B cell (primary cell): Measurements from ENCODE around the gene TMEM106C. TPM values are rescaled to one million over a fixed set of nuclear protein-coding genes. Genes with fewer than 3 reads are reported as not detected.

Experiments used
- ATAC-seq: fragments of 200-7000 bp; cut with Tn5 transposase; one replicate; pipeline ENCODE4 v1.10.0; 2021; ENCODE audit warnings: low read depth, mild to moderate bottlenecking, moderate number of reproducible peaks, moderate library complexity
- CTCF ChIA-PET: fragments of 350-600 bp; sonication (Branson Sonifier 250); formaldehyde crosslinking; loops from one replicate; lab custom pipeline; 2021; ENCODE audit warnings: antibody characterized with exemption, inconsistent platforms; lab: Charles Lee
- POLR2A ChIA-PET: fragments of 350-600 bp; sonication (Branson Sonifier 250); formaldehyde crosslinking; loops from one replicate; lab custom pipeline; 2021; ENCODE audit warnings: antibody characterized with exemption; lab: Charles Lee
- DNase-seq: peaks from one replicate; pipeline ENCODE4 v3.0.0; 2013
- H2AFZ ChIP-seq: 2 replicates; pipeline ENCODE4 v1.6.1; 2012; ENCODE audit warnings: mild to moderate bottlenecking, low read depth, low read length; ENCODE audit not compliant: insufficient read depth, poor library complexity, severe bottlenecking
- H3K27ac ChIP-seq, 2 donors: 1 replicate in 1 of 2; 2 replicates in 1 of 2; pipeline ENCODE4 v1.5.1; 2012 to 2013; ENCODE audit warnings: low read length in 2 of 2, mild to moderate bottlenecking in 2 of 2, moderate library complexity in 1 of 2
- H3K27me3 ChIP-seq, 4 experiments: fragments of 200-600 bp in 1 of 4; sonication (generic) in 1 of 4; replicated peaks in 1 of 4; 1 replicate in 2 of 4; 2 replicates in 2 of 4; pipeline versions ENCODE4 v1.6.1 to v1.7.0; 2013 to 2016; ENCODE audit warnings: low read length in 3 of 4, mild to moderate bottlenecking in 2 of 4, mixed read lengths in 1 of 4, moderate library complexity in 1 of 4; ENCODE audit not compliant: insufficient read depth in 4 of 4, control insufficient read depth in 3 of 4; ENCODE audit errors: control extremely low read depth in 1 of 4
- H3K36me3 ChIP-seq, 2 experiments: replicated peaks in 1 of 2; 1 replicate in 1 of 2; 2 replicates in 1 of 2; pipeline versions ENCODE4 v1.6.1 to v1.7.1; 2013; ENCODE audit warnings: low read length in 1 of 2; ENCODE audit not compliant: insufficient read depth in 2 of 2, control insufficient read depth in 1 of 2; ENCODE audit errors: control extremely low read depth in 1 of 2, extremely low read depth in 1 of 2
- H3K4me1 ChIP-seq, 2 donors: fragments of 200-600 bp in 1 of 2; sonication (generic) in 1 of 2; 1 replicate in 1 of 2; 2 replicates in 1 of 2; pipeline versions ENCODE4 v1.5.1 to v1.6.1; 2013 to 2017; ENCODE audit warnings: low read length in 2 of 2; ENCODE audit not compliant: control insufficient read depth in 2 of 2, insufficient read depth in 2 of 2
- H3K4me2 ChIP-seq: replicated peaks from 2 replicates; pipeline ENCODE3; 2012; ENCODE audit warnings: mild to moderate bottlenecking, low read depth, low read length; ENCODE audit not compliant: poor library complexity, severe bottlenecking
- H3K4me3 ChIP-seq, 5 experiments: fragments of 200-600 bp in 1 of 5; sonication (generic) in 1 of 5; 1 replicate in 3 of 5; 2 replicates in 2 of 5; pipeline versions ENCODE4 v1.5.1 to v1.7.0; 2011 to 2016; ENCODE audit warnings: low read length in 4 of 5, mild to moderate bottlenecking in 4 of 5, low read depth in 2 of 5, control low read depth in 1 of 5, moderate library complexity in 1 of 5; ENCODE audit not compliant: insufficient read depth in 1 of 5; ENCODE audit errors: control extremely low read depth in 1 of 5, extremely low read depth in 1 of 5
- H3K79me2 ChIP-seq: fragments of 200-600 bp; sonication (generic); one replicate; pipeline ENCODE4 v1.6.0; 2016; ENCODE audit warnings: low read length; ENCODE audit not compliant: control insufficient read depth, insufficient read depth
- H3K9ac ChIP-seq: fragments of 200-600 bp; sonication (generic); 2 replicates; pipeline ENCODE4 v1.6.1; 2017; ENCODE audit warnings: mild to moderate bottlenecking, low read length, moderate library complexity
- H3K9me3 ChIP-seq, 3 donors: one replicate each; pipeline versions ENCODE4 v1.6.1 to v1.7.1; 2013; ENCODE audit warnings: low read length in 2 of 3; ENCODE audit not compliant: control insufficient read depth in 2 of 3, insufficient read depth in 1 of 3; ENCODE audit errors: control extremely low read depth in 1 of 3
- H4K20me1 ChIP-seq: 2 replicates; pipeline ENCODE4 v1.6.0; 2012; ENCODE audit warnings: mild to moderate bottlenecking, low read length; ENCODE audit not compliant: insufficient read depth, control insufficient read depth, poor library complexity, severe bottlenecking
- H3K27ac Mint-ChIP-seq: one replicate; pipeline ENCODE4 v1.8.0; 2021; ENCODE audit warnings: mixed read lengths
- H3K27me3 Mint-ChIP-seq: one replicate; pipeline ENCODE4 v1.8.0; 2021; ENCODE audit warnings: mixed read lengths
- H3K4me1 Mint-ChIP-seq: one replicate; pipeline ENCODE4 v1.8.0; 2021; ENCODE audit warnings: mixed read lengths
- H3K4me3 Mint-ChIP-seq: one replicate; pipeline ENCODE4 v1.8.0; 2021; ENCODE audit warnings: mixed read lengths
- H3K9me3 Mint-ChIP-seq: one replicate; pipeline ENCODE4 v1.8.0; 2022; ENCODE audit warnings: mixed read lengths; ENCODE audit not compliant: insufficient read depth
- EZH2 ChIP-seq: IDR thresholded peaks from 2 replicates; pipeline ENCODE4 v1.6.1; 2012; ENCODE audit warnings: borderline replicate concordance, low read depth, mild to moderate bottlenecking, moderate library complexity, low read length; ENCODE audit not compliant: insufficient read depth, poor library complexity, severe bottlenecking
- WGBS: methylation state at CpG from one replicate; pipeline ENCODE4 v1.1.5; 2013; ENCODE audit warnings: missing lambda C conversion rate; ENCODE audit not compliant: insufficient coverage; 5-methylcytosine and 5-hydroxymethylcytosine counted together
- intact Hi-C: fragments of 100-400 bp; cut with micrococcal nuclease; formaldehyde crosslinking; loops from one replicate; pipeline ENCODE4 v1.10.0; 2022
- polyA plus RNA-seq: library from polyadenylated mRNA; depleted of rRNA; stranded (reverse); fragments of >200 nt; gene quantifications from 2 replicates; pipeline ENCODE4 v1.2.3, GENCODE V29; 2012
- total RNA-seq, 2 donors: library from RNA; stranded (reverse); fragments of 120-200 nt in 1 of 2; gene quantifications; 1 replicate in 1 of 2; 2 replicates in 1 of 2; pipeline versions ENCODE4 v1.2.3 to v1.2.4, GENCODE V29; 2013 to 2022
- TF ChIP-seq, protein P1 (sequence below): fragments of 200-600 bp; IDR thresholded peaks from one replicate; pipeline ENCODE4 v1.8.0; 2022; ENCODE audit warnings: antibody characterized with exemption, mild to moderate bottlenecking

Gene TMEM106C
- total and polyA plus RNA-seq, 2 donors (not counting 1 experiment from before 2014, with no cell fraction given), result 37.5 to 44.2 TPM

DNA sequence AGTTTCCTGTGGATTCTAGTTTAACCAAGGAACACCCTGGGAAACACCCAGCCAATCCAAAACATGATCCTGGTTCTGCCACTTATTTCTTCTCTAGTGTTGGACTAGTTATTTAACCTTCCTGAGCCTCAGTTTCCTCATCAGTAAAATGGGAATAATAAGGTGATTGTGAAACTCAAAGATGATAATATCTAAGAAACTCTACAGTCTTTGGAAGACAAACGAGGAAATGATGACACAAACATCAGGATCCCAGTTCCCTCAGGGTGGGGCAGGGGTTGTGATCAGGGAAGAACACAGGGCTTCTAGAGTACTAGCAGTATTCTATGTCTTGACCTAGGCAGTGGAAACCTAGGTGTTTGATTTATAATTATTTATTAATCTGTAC lies 18.1 kb upstream of the TMEM106C start:
- DNase-seq, result no peak
- WGBS, result no CpG with 5 or more reads among the region's 1 CpG
- ATAC-seq, result no peak
- Histone ChIP-seq H4K20me1 (no peaks in the 10 kb centered on the region), H3K9ac (no peak overlapping the region), H3K36me3 (no peaks in the 10 kb centered on the region), H3K9me3 (peaks cover 0 to 9% (median 0%) of the 10 kb centered on the region in 3 donors), H3K4me1 (peaks cover 0 to 4% of the 10 kb centered on the region in 2 donors), H2AFZ (no peak overlapping the region), H3K27ac (no peak overlapping the region), H3K27me3 (peaks cover 0 to 11% (median 4%) of the 10 kb centered on the region in 4 experiments), H3K4me2 (no peak overlapping the region), H3K79me2 (no peaks in the 10 kb centered on the region), H3K4me3 (no peak overlapping the region)
- intact Hi-C loops, result no loop called here
- TF ChIP-seq, protein P1, sequence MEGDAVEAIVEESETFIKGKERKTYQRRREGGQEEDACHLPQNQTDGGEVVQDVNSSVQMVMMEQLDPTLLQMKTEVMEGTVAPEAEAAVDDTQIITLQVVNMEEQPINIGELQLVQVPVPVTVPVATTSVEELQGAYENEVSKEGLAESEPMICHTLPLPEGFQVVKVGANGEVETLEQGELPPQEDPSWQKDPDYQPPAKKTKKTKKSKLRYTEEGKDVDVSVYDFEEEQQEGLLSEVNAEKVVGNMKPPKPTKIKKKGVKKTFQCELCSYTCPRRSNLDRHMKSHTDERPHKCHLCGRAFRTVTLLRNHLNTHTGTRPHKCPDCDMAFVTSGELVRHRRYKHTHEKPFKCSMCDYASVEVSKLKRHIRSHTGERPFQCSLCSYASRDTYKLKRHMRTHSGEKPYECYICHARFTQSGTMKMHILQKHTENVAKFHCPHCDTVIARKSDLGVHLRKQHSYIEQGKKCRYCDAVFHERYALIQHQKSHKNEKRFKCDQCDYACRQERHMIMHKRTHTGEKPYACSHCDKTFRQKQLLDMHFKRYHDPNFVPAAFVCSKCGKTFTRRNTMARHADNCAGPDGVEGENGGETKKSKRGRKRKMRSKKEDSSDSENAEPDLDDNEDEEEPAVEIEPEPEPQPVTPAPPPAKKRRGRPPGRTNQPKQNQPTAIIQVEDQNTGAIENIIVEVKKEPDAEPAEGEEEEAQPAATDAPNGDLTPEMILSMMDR, result no peak
- no peak for TF ChIP-seq EZH2
- CTCF ChIA-PET, result no interaction called here
- Mint-ChIP-seq H3K4me3 (no peak overlapping the region), H3K27me3 (peaks cover 33% of the 10 kb centered on the region), H3K27ac (no peak overlapping the region), H3K4me1 (peaks cover 2% of the 10 kb centered on the region), H3K9me3 (no peaks in the 10 kb centered on the region)
- POLR2A ChIA-PET, result no interaction called here

DNA sequence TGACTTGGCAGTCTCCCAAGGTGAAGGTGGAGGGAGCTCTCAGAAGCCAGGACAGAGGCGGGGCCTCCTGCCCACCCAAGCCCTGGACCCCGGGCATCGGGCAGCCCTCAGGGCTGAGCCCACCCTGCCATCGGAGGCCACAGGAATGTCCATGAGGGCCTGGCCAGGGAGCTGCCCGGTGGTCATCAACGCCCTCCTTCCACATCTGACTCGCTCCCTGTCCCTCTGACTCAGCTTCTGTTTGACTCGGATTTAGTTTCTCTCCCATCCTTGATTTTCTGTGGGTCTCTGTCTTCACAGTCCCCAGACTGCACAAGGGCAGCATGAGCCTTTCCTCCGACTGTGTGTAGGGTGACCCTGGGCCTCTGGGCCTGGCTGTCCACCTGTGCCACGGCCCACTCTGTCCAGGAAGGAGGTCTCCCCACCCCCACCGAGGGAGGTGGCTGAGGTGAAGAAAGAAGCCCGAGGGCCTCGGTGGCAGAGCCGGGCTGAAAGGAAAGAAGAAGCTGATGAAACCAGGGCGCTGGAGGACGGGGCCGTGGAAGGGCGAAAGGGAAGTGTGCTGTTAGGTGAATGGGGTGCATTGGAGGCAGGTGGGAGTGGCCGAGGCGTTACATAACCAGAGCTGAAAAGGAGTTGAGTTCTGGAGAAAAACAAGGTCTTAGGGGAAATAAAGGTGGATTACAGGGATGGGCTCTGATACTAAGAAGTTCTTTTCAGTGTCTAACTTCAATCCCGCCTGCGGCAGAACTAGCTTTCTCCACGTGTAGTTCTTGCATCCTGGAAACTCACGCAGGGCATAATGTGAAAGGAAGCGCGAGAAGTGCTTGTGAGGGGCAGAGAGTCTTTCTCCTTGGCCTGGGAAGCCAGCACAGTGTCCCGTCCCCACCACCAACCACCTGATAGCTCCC lies 16.7 kb upstream of the TMEM106C start:
- Histone ChIP-seq H4K20me1 (no peaks in the 10 kb centered on the region), H3K4me3 (no peak overlapping the region), H3K4me1 (peaks cover 0 to 4% of the 10 kb centered on the region in 2 donors), H2AFZ (no peak overlapping the region), H3K4me2 (no peak overlapping the region), H3K9me3 (peaks cover 0 to 9% (median 0%) of the 10 kb centered on the region in 3 donors), H3K27me3 (peaks cover 0 to 14% (median 2%) of the 10 kb centered on the region in 4 experiments), H3K27ac (no peak overlapping the region), H3K36me3 (no peaks in the 10 kb centered on the region), H3K79me2 (no peaks in the 10 kb centered on the region), H3K9ac (no peak overlapping the region)
- intact Hi-C loops, result no loop called here
- 53% methylated on average over 26 of the region's 27 CpGs for WGBS
- ChIA-PET POLR2A (no interaction called here), CTCF (interaction anchor here (0.9 to 1.2 kb wide), 3 partner anchors 17 to 211 kb away, joined by 3 to 4 read pairs (median 4); partner anchors contain the start of genes ASB8 and TMEM106C)
- TF ChIP-seq EZH2, result no peak
- TF ChIP-seq, protein P1, result no peak
- DNase-seq (no peak), ATAC-seq (no peak)
- peaks cover 24% of the 10 kb centered on the region for H3K27me3 Mint-ChIP-seq
- no peaks in the 10 kb centered on the region for H3K9me3 Mint-ChIP-seq
- H3K27ac Mint-ChIP-seq, result no peak overlapping the region
- no peaks in the 10 kb centered on the region for H3K4me1 Mint-ChIP-seq
- H3K4me3 Mint-ChIP-seq, result no peak overlapping the region
